ENCODE results near the gene RAB33B. TPM values are rescaled to one million over a fixed set of nuclear protein-coding genes. Genes with fewer than 3 reads are reported as not detected.
"Not testable (repeated sequence)": the region's sequence is repeated elsewhere in the genome, so short reads cannot be mapped to it uniquely, and the experiment has no call there.

Gene RAB33B
- total and polyA plus RNA-seq, 9 donors: 6.8 to 15.0 (median 10.1) TPM

DNA sequence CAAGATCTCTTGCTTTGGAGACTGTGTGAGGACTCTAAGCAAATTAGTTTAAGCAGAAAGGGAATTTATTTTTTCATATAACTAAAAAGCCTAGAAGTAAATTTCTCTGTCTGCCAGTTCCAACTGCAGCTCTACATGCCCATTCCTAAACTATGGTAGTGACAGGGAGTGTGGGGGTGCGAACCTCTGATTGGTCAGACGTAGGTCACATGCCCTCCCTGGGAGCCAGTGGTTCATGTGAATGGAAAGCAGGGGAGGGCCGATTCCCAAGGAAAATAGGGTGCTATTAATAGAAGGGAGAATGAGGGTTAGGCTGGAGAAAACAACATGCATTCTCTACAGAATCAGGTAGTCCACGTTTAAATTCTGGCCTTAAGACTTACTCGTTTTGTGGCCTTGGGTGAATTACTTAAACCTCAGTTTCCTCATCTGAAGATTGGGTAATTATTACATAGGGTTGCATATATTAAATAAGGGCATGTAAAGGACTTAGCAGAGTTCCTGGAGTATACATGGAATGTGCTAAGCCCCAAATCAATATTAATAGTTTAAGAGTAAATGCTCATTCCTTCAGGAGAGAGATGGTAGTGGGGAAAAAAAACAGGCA is 7.2 kb downstream of the RAB33B start:
- Histone ChIP-seq H3K9me3 (no peaks in the 10 kb centered on the region), H3K4me3 (no peak overlapping the region), H3K36me3 (no peaks in the 10 kb centered on the region), H3K4me1 (ENCODE audit: insufficient read depth) (peaks cover 2% of the 10 kb centered on the region), H3K27ac (no peak overlapping the region), H3K27me3 (no peaks in the 10 kb centered on the region)
- no peak for DNase-seq
- WGBS, 3 donors: 71 to 80% (median 78%) methylated on average over 5 of the region's 5 CpGs
- intact Hi-C loops (cut with DNase I): no loop called here
- TF ChIP-seq, protein P1, sequence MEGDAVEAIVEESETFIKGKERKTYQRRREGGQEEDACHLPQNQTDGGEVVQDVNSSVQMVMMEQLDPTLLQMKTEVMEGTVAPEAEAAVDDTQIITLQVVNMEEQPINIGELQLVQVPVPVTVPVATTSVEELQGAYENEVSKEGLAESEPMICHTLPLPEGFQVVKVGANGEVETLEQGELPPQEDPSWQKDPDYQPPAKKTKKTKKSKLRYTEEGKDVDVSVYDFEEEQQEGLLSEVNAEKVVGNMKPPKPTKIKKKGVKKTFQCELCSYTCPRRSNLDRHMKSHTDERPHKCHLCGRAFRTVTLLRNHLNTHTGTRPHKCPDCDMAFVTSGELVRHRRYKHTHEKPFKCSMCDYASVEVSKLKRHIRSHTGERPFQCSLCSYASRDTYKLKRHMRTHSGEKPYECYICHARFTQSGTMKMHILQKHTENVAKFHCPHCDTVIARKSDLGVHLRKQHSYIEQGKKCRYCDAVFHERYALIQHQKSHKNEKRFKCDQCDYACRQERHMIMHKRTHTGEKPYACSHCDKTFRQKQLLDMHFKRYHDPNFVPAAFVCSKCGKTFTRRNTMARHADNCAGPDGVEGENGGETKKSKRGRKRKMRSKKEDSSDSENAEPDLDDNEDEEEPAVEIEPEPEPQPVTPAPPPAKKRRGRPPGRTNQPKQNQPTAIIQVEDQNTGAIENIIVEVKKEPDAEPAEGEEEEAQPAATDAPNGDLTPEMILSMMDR (IDR thresholded peaks at IDR 0.05): no peak
- TF ChIP-seq POLR2A (IDR thresholded peaks at IDR 0.05): no peak
- no peak for TF ChIP-seq EP300 (IDR thresholded peaks at IDR 0.05)

DNA sequence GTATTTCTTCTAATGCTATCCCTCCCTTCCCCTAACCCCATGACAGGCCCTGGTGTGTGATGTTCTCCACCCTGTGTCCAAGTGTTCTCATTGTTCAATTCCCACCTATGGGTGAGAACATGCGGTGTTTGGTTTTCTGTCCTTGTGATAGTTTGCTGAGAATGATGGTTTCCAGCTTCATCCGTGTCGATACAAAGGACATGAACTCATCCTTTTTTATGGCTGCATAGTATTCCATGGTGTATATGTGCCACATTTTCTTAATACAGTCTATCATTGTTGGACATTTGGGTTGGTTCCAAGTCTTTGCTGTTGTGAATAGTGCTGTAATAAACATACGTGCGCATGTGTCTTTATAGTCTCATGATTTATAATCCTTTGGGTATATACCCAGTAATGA is 10.6 kb downstream of the RAB33B start:
- H3K4me3 ChIP-seq; DNase-seq; H3K36me3 ChIP-seq; H3K27ac ChIP-seq; intact Hi-C loops (cut with DNase I); H3K4me1 ChIP-seq (ENCODE audit: insufficient read depth); H3K27me3 ChIP-seq; H3K9me3 ChIP-seq: not testable (repeated sequence)
- WGBS, 3 donors: 93 to 98% (median 95%) methylated on average over 5 of the region's 5 CpGs

- no peak overlapping the region for H3K4me3 ChIP-seq
- no peaks in the 10 kb centered on the region for H3K27me3 ChIP-seq
- H3K4me1 ChIP-seq (ENCODE audit: insufficient read depth): peaks cover 2% of the 10 kb centered on the region
- no peaks in the 10 kb centered on the region for H3K9me3 ChIP-seq
- H3K36me3 ChIP-seq: no peaks in the 10 kb centered on the region
- intact Hi-C loops (cut with DNase I): no loop called here
- H3K27ac ChIP-seq: no peak overlapping the region
- 62 to 93% (median 70%) methylated on average over 4 of the region's 4 CpGs for WGBS, 3 donors
- TF ChIP-seq EP300 (IDR thresholded peaks at IDR 0.05) (no peak), POLR2A (IDR thresholded peaks at IDR 0.05) (no peak)
- TF ChIP-seq, protein P1 (IDR thresholded peaks at IDR 0.05): no peak
- no peak for DNase-seq
Observed at GRCh38 chr4:139465922-139466321, 12.0 kb downstream of the RAB33B start.

DNA sequence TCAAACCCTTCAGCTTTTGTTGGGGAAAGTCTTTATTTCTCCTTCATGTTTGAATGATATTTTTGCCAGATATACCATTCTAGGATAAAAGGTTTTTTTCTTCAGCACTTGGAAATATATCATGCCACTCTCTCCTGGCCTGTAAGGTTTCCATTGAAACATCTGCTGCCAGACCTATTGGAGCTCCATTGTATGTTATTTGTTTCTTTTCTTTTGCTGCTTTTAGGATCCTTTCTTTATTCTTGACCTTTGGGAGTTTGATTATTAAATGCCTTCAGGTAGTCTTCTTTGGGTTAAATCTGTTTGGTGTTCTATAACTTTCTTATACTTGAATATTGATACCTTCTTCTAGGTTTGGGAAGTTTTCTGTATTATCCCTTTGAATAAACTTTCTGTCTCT is 14.8 kb downstream of the RAB33B start:
- H3K9me3 ChIP-seq; H3K36me3 ChIP-seq; H3K4me3 ChIP-seq; H3K27me3 ChIP-seq; DNase-seq; H3K27ac ChIP-seq; intact Hi-C loops (cut with DNase I); H3K4me1 ChIP-seq (ENCODE audit: insufficient read depth): not testable (repeated sequence)

DNA sequence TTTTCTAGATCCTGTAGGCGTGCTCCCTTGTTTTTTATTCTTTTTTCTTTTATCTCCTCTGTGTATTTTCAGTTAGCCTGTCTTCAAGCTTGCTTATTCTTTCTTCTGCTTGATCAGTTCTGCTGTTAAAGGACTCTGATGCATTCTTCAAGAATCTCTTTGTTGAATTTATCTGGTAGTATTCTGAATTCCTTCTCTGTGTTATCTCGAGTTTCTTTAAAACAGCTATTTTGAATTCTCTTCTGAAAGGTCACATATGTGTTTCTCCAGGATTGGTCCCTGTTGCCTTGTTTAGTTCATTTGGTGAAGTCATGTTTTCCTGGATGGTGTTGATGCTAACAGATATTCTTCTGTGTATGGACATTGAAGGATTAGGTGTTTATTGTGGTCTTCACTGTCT is 15.3 kb downstream of the RAB33B start:
- no peak overlapping the region for H3K4me3 ChIP-seq
- 50 to 66% (median 55%) methylated on average over 2 of the region's 2 CpGs for WGBS, 3 donors
- H3K4me1 ChIP-seq (ENCODE audit: insufficient read depth): peaks cover 2% of the 10 kb centered on the region
- H3K36me3 ChIP-seq: no peaks in the 10 kb centered on the region
- no peaks in the 10 kb centered on the region for H3K9me3 ChIP-seq
- H3K27me3 ChIP-seq: no peaks in the 10 kb centered on the region
- intact Hi-C loops (cut with DNase I): no loop called here
- no peak for DNase-seq
- no peak overlapping the region for H3K27ac ChIP-seq
- TF ChIP-seq POLR2A (IDR thresholded peaks at IDR 0.05) (no peak), EP300 (IDR thresholded peaks at IDR 0.05) (no peak)
- TF ChIP-seq, protein P1 (IDR thresholded peaks at IDR 0.05): no peak
